ENCODE data around the gene TGFBRAP1. TPM values are rescaled to one million over a fixed set of nuclear protein-coding genes. Genes with fewer than 3 reads are reported as not detected.

TGFBRAP1 gene
- total RNA-seq, 1 experiment from 2014 or later, result 16.7 TPM

DNA sequence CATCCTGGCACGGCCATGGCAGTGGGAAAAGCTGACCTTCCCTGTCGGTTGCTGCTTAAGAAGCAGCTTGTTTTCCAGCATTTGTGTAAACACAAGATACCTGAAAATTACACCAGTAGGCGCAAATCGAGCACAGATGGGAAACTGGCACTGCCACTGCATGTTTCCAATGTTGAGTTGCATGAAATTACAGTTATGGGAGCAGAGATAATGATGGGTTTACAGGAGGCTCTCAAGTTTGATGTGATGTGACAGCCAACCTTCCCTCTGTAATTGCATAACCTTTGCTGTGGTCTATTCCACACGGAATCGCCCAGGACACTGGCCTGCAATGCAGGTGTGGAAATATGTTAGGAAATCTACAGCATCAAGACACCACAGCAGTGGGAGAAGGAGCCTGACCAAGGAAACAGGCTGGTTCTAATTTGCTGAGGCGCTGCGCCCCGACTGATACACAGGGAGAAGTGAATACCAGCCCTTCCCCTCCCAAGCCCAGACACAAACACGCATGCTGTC, 70.6 kb downstream of the TGFBRAP1 start:
- ChIA-PET CTCF (no interaction called here), POLR2A (ENCODE audit: unreplicated experiment) (no interaction called here)
- TF ChIP-seq EZH2 (IDR thresholded peaks at IDR 0.05; ENCODE audit: low read depth), result no peak
- TF ChIP-seq, protein P1, sequence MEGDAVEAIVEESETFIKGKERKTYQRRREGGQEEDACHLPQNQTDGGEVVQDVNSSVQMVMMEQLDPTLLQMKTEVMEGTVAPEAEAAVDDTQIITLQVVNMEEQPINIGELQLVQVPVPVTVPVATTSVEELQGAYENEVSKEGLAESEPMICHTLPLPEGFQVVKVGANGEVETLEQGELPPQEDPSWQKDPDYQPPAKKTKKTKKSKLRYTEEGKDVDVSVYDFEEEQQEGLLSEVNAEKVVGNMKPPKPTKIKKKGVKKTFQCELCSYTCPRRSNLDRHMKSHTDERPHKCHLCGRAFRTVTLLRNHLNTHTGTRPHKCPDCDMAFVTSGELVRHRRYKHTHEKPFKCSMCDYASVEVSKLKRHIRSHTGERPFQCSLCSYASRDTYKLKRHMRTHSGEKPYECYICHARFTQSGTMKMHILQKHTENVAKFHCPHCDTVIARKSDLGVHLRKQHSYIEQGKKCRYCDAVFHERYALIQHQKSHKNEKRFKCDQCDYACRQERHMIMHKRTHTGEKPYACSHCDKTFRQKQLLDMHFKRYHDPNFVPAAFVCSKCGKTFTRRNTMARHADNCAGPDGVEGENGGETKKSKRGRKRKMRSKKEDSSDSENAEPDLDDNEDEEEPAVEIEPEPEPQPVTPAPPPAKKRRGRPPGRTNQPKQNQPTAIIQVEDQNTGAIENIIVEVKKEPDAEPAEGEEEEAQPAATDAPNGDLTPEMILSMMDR (conservative IDR thresholded peaks at IDR 0.05), result no peak
- H3K9me2 ChIP-seq (ENCODE audit: insufficient read depth), result no peaks in the 10 kb centered on the region
- no peaks in the 10 kb centered on the region for H3K79me2 ChIP-seq (ENCODE audit: low read depth)
- H2AFZ ChIP-seq, result no peak overlapping the region
- no peaks in the 10 kb centered on the region for H3K36me3 ChIP-seq (ENCODE audit: low read depth)
- H3K27me3 ChIP-seq (ENCODE audit: insufficient read depth, low read depth), result no peaks in the 10 kb centered on the region
- no peaks in the 10 kb centered on the region for H3F3A ChIP-seq (ENCODE audit: insufficient read depth, low read depth)
- no peak overlapping the region for H3K4me3 ChIP-seq
- no peak overlapping the region for H3K4me2 ChIP-seq
- H3K27ac ChIP-seq, result no peak overlapping the region
- no peaks in the 10 kb centered on the region for H3K4me1 ChIP-seq (replicated peaks; ENCODE audit: insufficient read depth)
- no peaks in the 10 kb centered on the region for H4K20me1 ChIP-seq (ENCODE audit: insufficient read depth)
- no TSS peak for BruUV-seq (replicated peaks)
- no peaks in the 10 kb centered on the region for H3K9me3 ChIP-seq (ENCODE audit: insufficient read depth, low read depth)
- intact Hi-C loops (cut with micrococcal nuclease; ENCODE audit: unreplicated experiment), result no loop called here
- no peak for DNase-seq

DNA sequence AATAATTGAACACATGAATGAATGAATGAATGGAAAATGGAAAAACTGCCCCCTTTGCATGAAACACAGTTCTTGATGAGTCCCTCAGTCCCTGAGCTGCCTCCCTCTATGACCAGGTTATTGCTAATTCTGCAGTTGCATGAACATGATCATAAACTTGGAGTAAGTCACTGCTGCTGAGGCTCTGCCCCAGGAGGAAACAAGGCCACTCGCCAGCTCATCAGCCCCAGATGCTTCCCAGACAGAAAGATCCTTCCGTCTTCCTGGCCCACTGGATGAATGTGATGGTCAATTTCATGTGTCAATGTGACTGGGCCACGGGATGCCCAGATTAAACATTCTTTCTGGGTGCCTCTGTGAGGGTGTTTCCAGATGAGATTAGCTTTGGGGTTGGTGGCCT, 71.6 kb downstream of the TGFBRAP1 start:
- ChIA-PET POLR2A (ENCODE audit: unreplicated experiment) (no interaction called here), CTCF (interaction anchor here (0.7 kb wide), 1 partner anchor 142 kb away, joined by 3 read pairs; no protein-coding TSS in a partner anchor)
- no TSS peak for BruUV-seq (replicated peaks)
- no peak for TF ChIP-seq EZH2 (IDR thresholded peaks at IDR 0.05; ENCODE audit: low read depth)
- H3K9me2 ChIP-seq (ENCODE audit: insufficient read depth), result no peaks in the 10 kb centered on the region
- no peak overlapping the region for H3K4me2 ChIP-seq
- H3K9me3 ChIP-seq (ENCODE audit: insufficient read depth, low read depth), result no peaks in the 10 kb centered on the region
- no peak overlapping the region for H2AFZ ChIP-seq
- no peaks in the 10 kb centered on the region for H3K79me2 ChIP-seq (ENCODE audit: low read depth)
- DNase-seq, result no peak
- H3K36me3 ChIP-seq (ENCODE audit: low read depth), result no peaks in the 10 kb centered on the region
- H3K27ac ChIP-seq, result no peak overlapping the region
- H3K4me1 ChIP-seq (replicated peaks; ENCODE audit: insufficient read depth), result no peaks in the 10 kb centered on the region
- H4K20me1 ChIP-seq (ENCODE audit: insufficient read depth), result no peaks in the 10 kb centered on the region
- intact Hi-C loops (cut with micrococcal nuclease; ENCODE audit: unreplicated experiment), result no loop called here
- no peaks in the 10 kb centered on the region for H3K27me3 ChIP-seq (ENCODE audit: insufficient read depth, low read depth)
- H3F3A ChIP-seq (ENCODE audit: insufficient read depth, low read depth), result no peaks in the 10 kb centered on the region
- H3K4me3 ChIP-seq, result no peak overlapping the region

DNA sequence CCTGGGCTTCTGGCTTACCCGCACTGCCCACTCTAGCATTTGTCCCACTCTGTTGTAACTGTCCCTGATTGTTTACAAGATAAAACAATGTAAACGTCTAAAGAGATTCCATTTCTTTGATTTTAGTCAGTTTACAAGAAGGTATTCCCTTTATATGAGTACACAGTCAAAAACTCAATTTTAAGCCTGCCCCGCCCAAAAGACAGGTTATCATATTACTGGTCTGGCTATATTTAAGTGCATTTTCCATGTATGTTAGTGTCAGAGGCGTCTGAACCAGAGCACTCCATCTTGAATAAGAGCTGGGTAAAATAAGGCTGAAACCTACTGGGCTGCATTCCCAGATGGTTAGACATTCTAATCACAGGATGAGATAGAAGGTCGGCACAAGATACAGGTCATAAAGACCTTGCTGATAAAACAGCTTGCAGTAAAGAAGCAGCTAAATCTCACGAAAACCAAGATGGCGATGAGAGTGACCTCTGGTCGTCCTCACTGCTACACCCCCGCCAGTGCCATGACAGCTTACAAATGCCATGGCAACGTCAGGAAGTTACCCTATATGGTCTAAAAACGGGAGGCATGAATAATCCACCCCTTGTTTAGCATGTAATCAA, 73.0 kb downstream of the TGFBRAP1 start:
- H3K36me3 ChIP-seq (ENCODE audit: low read depth), result no peaks in the 10 kb centered on the region
- no peaks in the 10 kb centered on the region for H3K9me3 ChIP-seq (ENCODE audit: insufficient read depth, low read depth)
- ChIA-PET CTCF (no interaction called here), POLR2A (ENCODE audit: unreplicated experiment) (no interaction called here)
- BruUV-seq (replicated peaks), result no TSS peak
- no peaks in the 10 kb centered on the region for H3K9me2 ChIP-seq (ENCODE audit: insufficient read depth)
- H2AFZ ChIP-seq, result no peak overlapping the region
- H3K4me3 ChIP-seq, result no peak overlapping the region
- no peaks in the 10 kb centered on the region for H3F3A ChIP-seq (ENCODE audit: insufficient read depth, low read depth)
- no peaks in the 10 kb centered on the region for H3K79me2 ChIP-seq (ENCODE audit: low read depth)
- intact Hi-C loops (cut with micrococcal nuclease; ENCODE audit: unreplicated experiment), result no loop called here
- TF ChIP-seq EZH2 (IDR thresholded peaks at IDR 0.05; ENCODE audit: low read depth), result no peak
- TF ChIP-seq, protein P1 (conservative IDR thresholded peaks at IDR 0.05), result no peak
- no peak for DNase-seq
- H3K4me2 ChIP-seq, result no peak overlapping the region
- no peaks in the 10 kb centered on the region for H4K20me1 ChIP-seq (ENCODE audit: insufficient read depth)
- no peak overlapping the region for H3K27ac ChIP-seq
- H3K4me1 ChIP-seq (replicated peaks; ENCODE audit: insufficient read depth), result no peaks in the 10 kb centered on the region
- H3K27me3 ChIP-seq (ENCODE audit: insufficient read depth, low read depth), result no peaks in the 10 kb centered on the region

DNA sequence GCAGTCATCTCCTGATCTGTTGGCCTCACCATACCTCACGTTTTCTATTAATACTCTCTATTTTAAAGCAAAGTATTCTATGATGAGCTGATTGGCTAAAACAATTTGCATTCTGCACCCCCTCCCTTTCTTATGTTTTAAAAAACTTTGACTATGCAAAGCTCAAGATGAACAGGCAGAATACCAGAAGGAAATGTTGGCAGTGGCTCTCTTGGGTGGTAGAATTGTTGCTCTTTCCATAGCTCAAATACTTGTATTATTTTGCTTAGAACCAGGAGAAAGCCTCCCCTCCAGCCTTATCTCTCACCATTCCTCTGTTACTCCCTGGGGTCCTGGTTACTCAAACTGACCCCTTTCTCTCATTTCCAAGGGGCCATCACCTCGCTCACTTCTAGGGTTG, 73.6 kb downstream of the TGFBRAP1 start:
- no peak for DNase-seq
- ChIA-PET CTCF (no interaction called here), POLR2A (ENCODE audit: unreplicated experiment) (no interaction called here)
- TF ChIP-seq EZH2 (IDR thresholded peaks at IDR 0.05; ENCODE audit: low read depth), result no peak
- TF ChIP-seq, protein P1 (conservative IDR thresholded peaks at IDR 0.05), result no peak
- Histone ChIP-seq H3K9me3 (ENCODE audit: insufficient read depth, low read depth) (no peaks in the 10 kb centered on the region), H3K27ac (no peak overlapping the region), H2AFZ (no peak overlapping the region), H3K4me2 (no peak overlapping the region), H4K20me1 (ENCODE audit: insufficient read depth) (no peaks in the 10 kb centered on the region), H3K4me3 (no peak overlapping the region), H3K79me2 (ENCODE audit: low read depth) (no peaks in the 10 kb centered on the region), H3K9me2 (ENCODE audit: insufficient read depth) (no peaks in the 10 kb centered on the region), H3F3A (ENCODE audit: insufficient read depth, low read depth) (no peaks in the 10 kb centered on the region), H3K36me3 (ENCODE audit: low read depth) (no peaks in the 10 kb centered on the region), H3K27me3 (ENCODE audit: insufficient read depth, low read depth) (no peaks in the 10 kb centered on the region), H3K4me1 (replicated peaks; ENCODE audit: insufficient read depth) (no peaks in the 10 kb centered on the region)
- intact Hi-C loops (cut with micrococcal nuclease; ENCODE audit: unreplicated experiment), result no loop called here
- no TSS peak for BruUV-seq (replicated peaks)

Measured in PC-9 (cell line).